ENCODE data around the gene PRSS1. TPM values are rescaled to one million over a fixed set of nuclear protein-coding genes. Genes with fewer than 3 reads are reported as not detected.

The PRSS1 gene
- total RNA-seq, 1 experiment from 2014 or later: not detected

DNA sequence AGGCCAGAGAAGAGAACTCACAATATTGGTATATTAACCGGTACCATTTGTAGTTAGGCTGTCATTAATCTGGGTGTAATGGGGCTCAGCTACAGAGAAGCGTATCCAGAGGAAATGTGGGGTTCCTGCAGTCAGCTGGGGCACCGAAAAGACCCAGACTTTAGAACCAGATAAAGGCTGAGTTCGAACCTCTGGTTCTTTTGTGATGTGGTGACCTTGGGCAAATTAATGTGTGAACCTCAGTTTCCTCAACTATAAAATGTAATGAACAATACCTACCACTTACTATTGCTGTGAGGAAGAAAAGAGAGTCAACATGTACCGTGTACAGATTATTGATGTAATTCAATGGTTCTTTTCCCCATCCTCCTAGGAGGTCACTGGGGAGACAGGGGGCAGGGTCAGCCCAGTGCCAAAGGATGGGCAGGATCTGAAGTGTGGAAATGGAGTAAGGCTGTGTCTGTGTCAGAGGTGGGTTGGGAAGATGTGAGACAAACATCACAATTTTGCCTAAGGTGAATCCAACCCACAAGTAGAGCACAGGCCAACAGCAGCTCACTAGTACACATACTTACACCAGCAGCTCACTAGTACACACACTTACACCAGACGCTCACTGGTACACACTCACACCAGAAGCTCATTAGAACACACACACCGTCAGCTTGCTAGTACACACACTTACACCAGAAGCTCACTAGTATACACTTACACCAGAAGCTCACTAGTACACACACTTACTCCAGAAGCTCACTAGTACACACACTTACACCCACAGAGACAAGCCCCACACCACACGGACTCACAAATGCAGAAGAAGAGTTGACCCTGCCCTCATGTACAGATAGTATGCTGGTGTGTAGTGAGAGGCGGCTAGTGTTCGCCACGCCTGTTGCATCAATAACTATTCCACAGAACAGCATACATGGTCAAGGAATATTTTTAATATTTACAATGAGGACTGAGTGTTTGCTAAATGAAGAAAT is 49.5 kb downstream of the PRSS1 start:
- CTCF ChIA-PET: interaction anchor here (1.2 to 3.7 kb wide), 6 partner anchors 8 to 264 kb away, joined by 3 to 19 read pairs (median 4); no protein-coding TSS in a partner anchor
- peaks cover 5% of the 10 kb centered on the region for H3K4me1 Mint-ChIP-seq (ENCODE audit: insufficient read depth, unreplicated experiment)
- H3K36me3 Mint-ChIP-seq (ENCODE audit: insufficient read depth, unreplicated experiment): no peaks in the 10 kb centered on the region
- BruUV-seq (replicated peaks): no TSS peak
- H3K27me3 Mint-ChIP-seq (ENCODE audit: insufficient read depth, unreplicated experiment): peaks cover 71% of the 10 kb centered on the region
- intact Hi-C loops (cut with micrococcal nuclease): no loop called here
- H3K27ac Mint-ChIP-seq (ENCODE audit: low read depth, unreplicated experiment): no peak overlapping the region
- no peak overlapping the region for H3K4me3 Mint-ChIP-seq (ENCODE audit: unreplicated experiment)
- H3K9me3 Mint-ChIP-seq (ENCODE audit: unreplicated experiment): no peaks in the 10 kb centered on the region
- TF ChIP-seq, protein P1, sequence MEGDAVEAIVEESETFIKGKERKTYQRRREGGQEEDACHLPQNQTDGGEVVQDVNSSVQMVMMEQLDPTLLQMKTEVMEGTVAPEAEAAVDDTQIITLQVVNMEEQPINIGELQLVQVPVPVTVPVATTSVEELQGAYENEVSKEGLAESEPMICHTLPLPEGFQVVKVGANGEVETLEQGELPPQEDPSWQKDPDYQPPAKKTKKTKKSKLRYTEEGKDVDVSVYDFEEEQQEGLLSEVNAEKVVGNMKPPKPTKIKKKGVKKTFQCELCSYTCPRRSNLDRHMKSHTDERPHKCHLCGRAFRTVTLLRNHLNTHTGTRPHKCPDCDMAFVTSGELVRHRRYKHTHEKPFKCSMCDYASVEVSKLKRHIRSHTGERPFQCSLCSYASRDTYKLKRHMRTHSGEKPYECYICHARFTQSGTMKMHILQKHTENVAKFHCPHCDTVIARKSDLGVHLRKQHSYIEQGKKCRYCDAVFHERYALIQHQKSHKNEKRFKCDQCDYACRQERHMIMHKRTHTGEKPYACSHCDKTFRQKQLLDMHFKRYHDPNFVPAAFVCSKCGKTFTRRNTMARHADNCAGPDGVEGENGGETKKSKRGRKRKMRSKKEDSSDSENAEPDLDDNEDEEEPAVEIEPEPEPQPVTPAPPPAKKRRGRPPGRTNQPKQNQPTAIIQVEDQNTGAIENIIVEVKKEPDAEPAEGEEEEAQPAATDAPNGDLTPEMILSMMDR (IDR thresholded peaks at IDR 0.05; ENCODE audit: unreplicated experiment): no peak
- POLR2A ChIA-PET: no interaction called here
- DNase-seq (ENCODE audit: unreplicated experiment): no peak

GRCh38 chr7:142799437-142799835 is 50.2 kb downstream of the PRSS1 start:
- peaks cover 70% of the 10 kb centered on the region for H3K27me3 Mint-ChIP-seq (ENCODE audit: insufficient read depth, unreplicated experiment)
- no peak overlapping the region for H3K27ac Mint-ChIP-seq (ENCODE audit: low read depth, unreplicated experiment)
- TF ChIP-seq, protein P1 (IDR thresholded peaks at IDR 0.05; ENCODE audit: unreplicated experiment): no peak
- ChIA-PET CTCF (interaction anchor here (1.4 to 3.7 kb wide), 4 partner anchors 9 to 16 kb away, joined by 3 to 19 read pairs (median 10); no protein-coding TSS in a partner anchor), POLR2A (no interaction called here)
- no peaks in the 10 kb centered on the region for H3K36me3 Mint-ChIP-seq (ENCODE audit: insufficient read depth, unreplicated experiment)
- no peak for DNase-seq (ENCODE audit: unreplicated experiment)
- peaks cover 5% of the 10 kb centered on the region for H3K4me1 Mint-ChIP-seq (ENCODE audit: insufficient read depth, unreplicated experiment)
- no peaks in the 10 kb centered on the region for H3K9me3 Mint-ChIP-seq (ENCODE audit: unreplicated experiment)
- H3K4me3 Mint-ChIP-seq (ENCODE audit: unreplicated experiment): no peak overlapping the region
- intact Hi-C loops (cut with micrococcal nuclease): no loop called here
- no TSS peak for BruUV-seq (replicated peaks)

DNA sequence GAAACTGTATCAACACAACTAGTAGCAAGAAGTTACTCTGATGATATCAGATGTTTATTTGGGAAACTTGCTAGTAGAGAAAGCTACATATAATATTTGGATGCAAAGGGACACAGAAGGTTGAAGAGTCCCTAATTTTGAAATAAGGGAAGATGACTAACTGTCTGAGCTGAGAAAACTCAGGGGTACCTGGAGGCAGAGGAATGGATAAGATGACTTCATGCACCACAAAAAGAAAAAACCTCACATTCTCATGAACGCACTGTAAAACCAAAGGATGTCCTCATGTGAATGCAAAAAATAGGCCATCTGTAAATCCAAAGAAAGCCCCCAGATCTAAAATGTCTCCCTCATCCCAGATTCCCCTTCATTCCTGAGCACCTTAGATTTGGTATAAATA is 50.8 kb downstream of the PRSS1 start:
- Mint-ChIP-seq H3K9me3 (ENCODE audit: unreplicated experiment) (no peaks in the 10 kb centered on the region), H3K27ac (ENCODE audit: low read depth, unreplicated experiment) (no peak overlapping the region), H3K36me3 (ENCODE audit: insufficient read depth, unreplicated experiment) (no peaks in the 10 kb centered on the region), H3K27me3 (ENCODE audit: insufficient read depth, unreplicated experiment) (peaks cover 70% of the 10 kb centered on the region), H3K4me1 (ENCODE audit: insufficient read depth, unreplicated experiment) (peaks cover 5% of the 10 kb centered on the region), H3K4me3 (ENCODE audit: unreplicated experiment) (no peak overlapping the region)
- ChIA-PET POLR2A (interaction anchor here (0.6 kb wide), 1 partner anchor 260 kb away, joined by 3 read pairs; no protein-coding TSS in a partner anchor), CTCF (interaction anchor here (0.7 to 3.7 kb wide), 4 partner anchors 12 to 225 kb away, joined by 3 to 19 read pairs (median 10); no protein-coding TSS in a partner anchor)
- no peak for DNase-seq (ENCODE audit: unreplicated experiment)
- TF ChIP-seq, protein P1 (IDR thresholded peaks at IDR 0.05; ENCODE audit: unreplicated experiment): no peak
- no TSS peak for BruUV-seq (replicated peaks)
- intact Hi-C loops (cut with micrococcal nuclease): no loop called here

GRCh38 chr7:142800699-142801260 is 51.5 kb downstream of the PRSS1 start:
- Mint-ChIP-seq H3K27me3 (ENCODE audit: insufficient read depth, unreplicated experiment) (peaks cover 73% of the 10 kb centered on the region), H3K9me3 (ENCODE audit: unreplicated experiment) (no peaks in the 10 kb centered on the region), H3K4me3 (ENCODE audit: unreplicated experiment) (no peak overlapping the region), H3K36me3 (ENCODE audit: insufficient read depth, unreplicated experiment) (no peaks in the 10 kb centered on the region), H3K27ac (ENCODE audit: low read depth, unreplicated experiment) (no peak overlapping the region), H3K4me1 (ENCODE audit: insufficient read depth, unreplicated experiment) (peaks cover under 1% of the 10 kb centered on the region)
- TF ChIP-seq, protein P1 (IDR thresholded peaks at IDR 0.05; ENCODE audit: unreplicated experiment): no peak
- BruUV-seq (replicated peaks): no TSS peak
- intact Hi-C loops (cut with micrococcal nuclease): no loop called here
- DNase-seq (ENCODE audit: unreplicated experiment): no peak
- ChIA-PET CTCF (interaction anchor here (0.7 to 3.7 kb wide), 2 partner anchors 17 to 169 kb away, joined by 3 to 16 read pairs; no protein-coding TSS in a partner anchor), POLR2A (no interaction called here)
